Neuronal stem cell (in vitro differentiated cells): Measurements from ENCODE around the gene CCM2.

Experiments
- DNase-seq: peaks from one replicate; pipeline ENCODE4 v3.0.0-alpha.2; 2013; ENCODE audit warnings: low spot score
- H2AFZ ChIP-seq: one replicate; pipeline ENCODE4 v1.6.1; 2013; ENCODE audit warnings: mild to moderate bottlenecking, low read length, inconsistent platforms
- H2AK5ac ChIP-seq: 2 replicates; pipeline ENCODE4 v1.6.1; 2013; ENCODE audit warnings: low read depth, mild to moderate bottlenecking, inconsistent platforms, low read length, moderate library complexity, mixed read lengths
- H2BK120ac ChIP-seq: 2 replicates; pipeline ENCODE4 v1.6.1; 2013; ENCODE audit warnings: low read depth, mild to moderate bottlenecking, inconsistent platforms, low read length, moderate library complexity, mixed read lengths
- H2BK12ac ChIP-seq: one replicate; pipeline ENCODE4 v1.6.1; 2013; ENCODE audit warnings: low read length, inconsistent platforms
- H2BK15ac ChIP-seq: 2 replicates; pipeline ENCODE4 v1.6.1; 2013; ENCODE audit warnings: mild to moderate bottlenecking, low read length, inconsistent platforms, mixed read lengths
- H2BK5ac ChIP-seq: one replicate; pipeline ENCODE4 v1.6.1; 2013; ENCODE audit warnings: inconsistent platforms, mild to moderate bottlenecking, low read length, moderate library complexity
- H3K14ac ChIP-seq: one replicate; pipeline ENCODE4 v1.6.1; 2013; ENCODE audit warnings: low read length, inconsistent platforms
- H3K18ac ChIP-seq: 2 replicates; pipeline ENCODE4 v1.6.1; 2013; ENCODE audit warnings: low read length, inconsistent platforms
- H3K23ac ChIP-seq: 2 replicates; pipeline ENCODE4 v1.6.1; 2013; ENCODE audit warnings: low read depth, mild to moderate bottlenecking, mixed read lengths, low read length, inconsistent platforms; ENCODE audit not compliant: poor library complexity
- H3K27ac ChIP-seq: replicated peaks from 3 replicates; pipeline ENCODE4 v1.5.1; 2013; ENCODE audit warnings: low read length, inconsistent platforms
- H3K27me3 ChIP-seq, 3 experiments: 2 replicates each; pipeline ENCODE4 v1.6.1; 2013; ENCODE audit warnings: low read length in 3 of 3, mild to moderate bottlenecking in 2 of 3, inconsistent platforms in 1 of 3, low read depth in 1 of 3, mixed read lengths in 1 of 3, moderate library complexity in 1 of 3; ENCODE audit not compliant: control insufficient read depth in 3 of 3, insufficient read depth in 3 of 3
- H3K36me3 ChIP-seq, 2 donors: replicated peaks in 1 of 2; 2 replicates each; pipeline ENCODE4 v1.6.1; 2013; ENCODE audit warnings: low read length in 2 of 2; ENCODE audit not compliant: control insufficient read depth in 2 of 2, insufficient read depth in 2 of 2
- H3K4ac ChIP-seq: 2 replicates; pipeline ENCODE4 v1.6.1; 2013; ENCODE audit warnings: inconsistent platforms, mild to moderate bottlenecking, low read length, moderate library complexity
- H3K4me1 ChIP-seq, 2 donors: 1 replicate in 1 of 2; 2 replicates in 1 of 2; pipeline ENCODE4 v1.6.1; 2013; ENCODE audit warnings: low read length in 2 of 2, low read depth in 1 of 2; ENCODE audit not compliant: control insufficient read depth in 2 of 2, insufficient read depth in 1 of 2
- H3K4me2 ChIP-seq: one replicate; pipeline ENCODE4 v1.6.1; 2013; ENCODE audit warnings: mild to moderate bottlenecking, low read length, inconsistent platforms; ENCODE audit not compliant: insufficient read depth, poor library complexity, severe bottlenecking
- H3K4me3 ChIP-seq, 2 donors: 2 replicates each; pipeline ENCODE4 v1.5.1; 2013; ENCODE audit warnings: low read length in 2 of 2, mild to moderate bottlenecking in 2 of 2, inconsistent platforms in 1 of 2, moderate library complexity in 1 of 2
- H3K79me1 ChIP-seq: one replicate; pipeline ENCODE4 v1.6.1; 2013; ENCODE audit warnings: low read depth, mild to moderate bottlenecking, inconsistent platforms, low read length, moderate library complexity
- H3K9ac ChIP-seq: one replicate; pipeline ENCODE4 v1.6.1; 2013; ENCODE audit warnings: mild to moderate bottlenecking, low read depth, low read length, inconsistent platforms; ENCODE audit not compliant: poor library complexity
- H3K9me3 ChIP-seq, 2 donors: replicated peaks in 1 of 2; 2 replicates each; pipeline versions ENCODE3 to v1.6.1; 2013; ENCODE audit warnings: low read length in 2 of 2, mild to moderate bottlenecking in 2 of 2, inconsistent platforms in 1 of 2, low read depth in 1 of 2, mixed read lengths in 1 of 2, moderate library complexity in 1 of 2; ENCODE audit not compliant: control insufficient read depth in 2 of 2, insufficient read depth in 1 of 2
- H4K8ac ChIP-seq: one replicate; pipeline ENCODE4 v1.6.1; 2013; ENCODE audit warnings: low read depth, mild to moderate bottlenecking, inconsistent platforms, low read length, moderate library complexity
- H4K91ac ChIP-seq: one replicate; pipeline ENCODE4 v1.6.1; 2013; ENCODE audit warnings: low read length, low read depth, mild to moderate bottlenecking, inconsistent platforms; ENCODE audit not compliant: poor library complexity
- WGBS, 2 donors: extraction: QIAGEN DNeasy Blood & Tissue Kit; methylation state at CpG; one replicate each; pipeline ENCODE4 v1.1.7; 2013; ENCODE audit warnings: missing lambda C conversion rate in 2 of 2, mixed read lengths in 1 of 2; ENCODE audit not compliant: insufficient read length in 2 of 2, insufficient replicate concordance in 1 of 2; ENCODE audit errors: extremely low coverage in 2 of 2; 5-methylcytosine and 5-hydroxymethylcytosine counted together

Gene CCM2

GRCh38 chr7:45073786-45074527 lies 74.0 kb downstream of the CCM2 start:
- no peak overlapping the region for H2BK120ac ChIP-seq
- no peaks in the 10 kb centered on the region for H3K27me3 ChIP-seq
- H3K79me1 ChIP-seq: peaks cover 7% of the 10 kb centered on the region
- WGBS, 2 donors: no CpG with 5 or more reads among the region's 15 CpGs
- H3K9me3 ChIP-seq: peaks cover 0 to 2% of the 10 kb centered on the region in 2 donors
- no peak overlapping the region for H3K14ac ChIP-seq
- H3K9ac ChIP-seq: no peak overlapping the region
- H3K23ac ChIP-seq: no peak overlapping the region
- no peak overlapping the region for H3K27ac ChIP-seq
- no peak overlapping the region for H4K91ac ChIP-seq
- H4K8ac ChIP-seq: no peak overlapping the region
- H3K4me3 ChIP-seq: no peak overlapping the region
- H3K4ac ChIP-seq: no peak overlapping the region
- no peak overlapping the region for H2AFZ ChIP-seq
- H2BK12ac ChIP-seq: no peak overlapping the region
- H2BK5ac ChIP-seq: no peak overlapping the region
- H3K4me1 ChIP-seq: no peaks in the 10 kb centered on the region
- H3K36me3 ChIP-seq: peaks cover 49 to 88% of the 10 kb centered on the region in 2 donors
- no peak for DNase-seq
- H3K18ac ChIP-seq: no peak overlapping the region
- no peak overlapping the region for H2BK15ac ChIP-seq
- H3K4me2 ChIP-seq: no peak overlapping the region
- no peak overlapping the region for H2AK5ac ChIP-seq

GRCh38 chr7:45074528-45075354 lies 74.7 kb downstream of the CCM2 start:
- Histone ChIP-seq H3K9me3 (peaks cover 0 to 2% of the 10 kb centered on the region in 2 donors), H3K9ac (peak overlapping the region; percentile 34), H3K4me2 (no peak overlapping the region), H3K4me1 (no peaks in the 10 kb centered on the region), H2BK15ac (no peak overlapping the region), H3K4me3 (no peak overlapping the region), H4K91ac (no peak overlapping the region), H4K8ac (no peak overlapping the region), H3K27me3 (no peaks in the 10 kb centered on the region), H3K23ac (no peak overlapping the region), H2BK12ac (no peak overlapping the region), H3K36me3 (peaks cover 44 to 80% of the 10 kb centered on the region in 2 donors), H3K18ac (no peak overlapping the region), H3K4ac (no peak overlapping the region), H3K27ac (no peak overlapping the region), H3K14ac (no peak overlapping the region), H2BK120ac (no peak overlapping the region), H3K79me1 (peaks cover 7% of the 10 kb centered on the region), H2AFZ (no peak overlapping the region), H2AK5ac (no peak overlapping the region), H2BK5ac (no peak overlapping the region)
- DNase-seq: no peak
- no CpG with 5 or more reads among the region's 16 CpGs for WGBS, 2 donors

- no CpG with 5 or more reads among the region's 1 CpG for WGBS, 2 donors
- Histone ChIP-seq H3K18ac (no peak overlapping the region), H4K91ac (no peak overlapping the region), H3K9me3 (peaks cover 0 to 2% of the 10 kb centered on the region in 2 donors), H3K79me1 (peaks cover 8% of the 10 kb centered on the region), H3K9ac (no peak overlapping the region), H3K4me2 (no peak overlapping the region), H3K4me3 (peak overlapping the region in 1 of 2 donors; percentile 25), H3K27me3 (no peaks in the 10 kb centered on the region), H4K8ac (no peak overlapping the region), H2BK120ac (no peak overlapping the region), H2BK5ac (no peak overlapping the region), H2BK15ac (no peak overlapping the region), H3K27ac (no peak overlapping the region), H3K4me1 (no peaks in the 10 kb centered on the region), H3K4ac (no peak overlapping the region), H2AFZ (no peak overlapping the region), H2BK12ac (no peak overlapping the region), H2AK5ac (no peak overlapping the region), H3K14ac (no peak overlapping the region), H3K36me3 (peaks cover 42 to 75% of the 10 kb centered on the region in 2 donors), H3K23ac (peak overlapping the region; percentile 25)
- DNase-seq: no peak
These were observed 75.3 kb downstream of the CCM2 start for GRCh38 chr7:45075355-45075644.
